PC-9 (cell line): ENCODE results near the gene LCE1B. TPM values are rescaled to one million over a fixed set of nuclear protein-coding genes. Genes with fewer than 3 reads are reported as not detected.

Experiments
- BruUV-seq: library from RNA; stranded (reverse); fragments of 400-500 nt; replicated peaks from 2 replicates; lab custom pipeline; 2021; lab: Mats Ljungman, UMichigan
- CTCF ChIA-PET: fragments of 300-600 bp; sonication (Branson Sonifier 250); formaldehyde crosslinking; loops from one replicate; lab custom pipeline; 2022; ENCODE audit warnings: antibody characterized with exemption; lab: Charles Lee
- POLR2A ChIA-PET: fragments of 300-600 bp; sonication (Branson Sonifier 250); formaldehyde crosslinking; loops from one replicate; lab custom pipeline; 2022; ENCODE audit warnings: antibody characterized with exemption; ENCODE audit not compliant: unreplicated experiment; lab: Charles Lee
- DNase-seq, 2 experiments: peaks; one replicate each; pipeline versions ENCODE4 v3.0.0 to v3.0.0-alpha.2; 2015 to 2022; ENCODE audit warnings: mixed read lengths in 1 of 2
- H2AFZ ChIP-seq: fragments of 200-600 bp; sonication (generic); 2 replicates; pipeline ENCODE4 v1.8.1; 2017; ENCODE audit warnings: antibody characterized with exemption
- H3F3A ChIP-seq: fragments of 200-600 bp; sonication (generic); 2 replicates; pipeline ENCODE4 v1.8.1; 2017; ENCODE audit warnings: antibody characterized with exemption, mild to moderate bottlenecking, low read depth; ENCODE audit not compliant: insufficient read depth
- H3K27ac ChIP-seq: fragments of 200-600 bp; sonication (generic); 2 replicates; pipeline ENCODE4 v1.6.1; 2016; ENCODE audit warnings: mixed run types
- H3K27me3 ChIP-seq: fragments of 200-600 bp; sonication (generic); 2 replicates; pipeline ENCODE4 v1.6.1; 2016; ENCODE audit warnings: low read depth, mixed run types; ENCODE audit not compliant: insufficient read depth
- H3K36me3 ChIP-seq: fragments of 200-600 bp; sonication (generic); 2 replicates; pipeline ENCODE4 v1.6.1; 2016; ENCODE audit warnings: low read depth, mixed run types
- H3K4me1 ChIP-seq: fragments of 200-600 bp; sonication (generic); replicated peaks from 2 replicates; pipeline ENCODE4 v1.6.1; 2016; ENCODE audit warnings: mixed run types; ENCODE audit not compliant: insufficient read depth
- H3K4me2 ChIP-seq: fragments of 200-600 bp; sonication (generic); 2 replicates; pipeline ENCODE4 v1.6.1; 2017; ENCODE audit warnings: mixed run types
- H3K4me3 ChIP-seq: fragments of 200-600 bp; sonication (generic); 2 replicates; pipeline ENCODE4 v1.6.1; 2016; ENCODE audit warnings: mixed run types
- H3K79me2 ChIP-seq: fragments of 200-600 bp; sonication (generic); 2 replicates; pipeline ENCODE4 v1.6.1; 2017; ENCODE audit warnings: low read depth, mixed run types
- H3K9me2 ChIP-seq: fragments of 200-600 bp; sonication (generic); 2 replicates; pipeline ENCODE4 v1.8.1; 2017; ENCODE audit warnings: mild to moderate bottlenecking; ENCODE audit not compliant: insufficient read depth
- H3K9me3 ChIP-seq: fragments of 200-600 bp; sonication (generic); 2 replicates; pipeline ENCODE4 v1.8.1; 2016; ENCODE audit warnings: low read depth; ENCODE audit not compliant: insufficient read depth
- H4K20me1 ChIP-seq: fragments of 200-600 bp; sonication (generic); 2 replicates; pipeline ENCODE4 v1.8.1; 2017; ENCODE audit not compliant: insufficient read depth
- EZH2 ChIP-seq: fragments of 200-600 bp; sonication (generic); IDR thresholded peaks from 2 replicates; pipeline ENCODE4 v1.8.0; 2017; ENCODE audit warnings: antibody characterized with exemption, low read depth
- intact Hi-C: fragments of 100-400 bp; cut with micrococcal nuclease; formaldehyde crosslinking; loops from one replicate; pipeline ENCODE4 v1.10.0; 2022; ENCODE audit not compliant: unreplicated experiment
- total RNA-seq: library from RNA; stranded (reverse); gene quantifications from 2 replicates; pipeline ENCODE4 v1.2.3, GENCODE V29; 2021
- TF ChIP-seq, protein P1 (sequence below): fragments of 200-600 bp; sonication (generic); conservative IDR thresholded peaks from 2 replicates; pipeline ENCODE4 v1.6.1; 2017; ENCODE audit warnings: mixed run types, antibody characterized with exemption, mild to moderate bottlenecking, moderate library complexity

Gene LCE1B
- total RNA-seq, 1 experiment from 2014 or later = not detected

- POLR2A ChIA-PET = no interaction called here
- H3K4me2 ChIP-seq = no peak overlapping the region
- no peaks in the 10 kb centered on the region for H3K9me3 ChIP-seq
- CTCF ChIA-PET = no interaction called here
- H3K27ac ChIP-seq = no peak overlapping the region
- DNase-seq = no peak
- TF ChIP-seq, protein P1, sequence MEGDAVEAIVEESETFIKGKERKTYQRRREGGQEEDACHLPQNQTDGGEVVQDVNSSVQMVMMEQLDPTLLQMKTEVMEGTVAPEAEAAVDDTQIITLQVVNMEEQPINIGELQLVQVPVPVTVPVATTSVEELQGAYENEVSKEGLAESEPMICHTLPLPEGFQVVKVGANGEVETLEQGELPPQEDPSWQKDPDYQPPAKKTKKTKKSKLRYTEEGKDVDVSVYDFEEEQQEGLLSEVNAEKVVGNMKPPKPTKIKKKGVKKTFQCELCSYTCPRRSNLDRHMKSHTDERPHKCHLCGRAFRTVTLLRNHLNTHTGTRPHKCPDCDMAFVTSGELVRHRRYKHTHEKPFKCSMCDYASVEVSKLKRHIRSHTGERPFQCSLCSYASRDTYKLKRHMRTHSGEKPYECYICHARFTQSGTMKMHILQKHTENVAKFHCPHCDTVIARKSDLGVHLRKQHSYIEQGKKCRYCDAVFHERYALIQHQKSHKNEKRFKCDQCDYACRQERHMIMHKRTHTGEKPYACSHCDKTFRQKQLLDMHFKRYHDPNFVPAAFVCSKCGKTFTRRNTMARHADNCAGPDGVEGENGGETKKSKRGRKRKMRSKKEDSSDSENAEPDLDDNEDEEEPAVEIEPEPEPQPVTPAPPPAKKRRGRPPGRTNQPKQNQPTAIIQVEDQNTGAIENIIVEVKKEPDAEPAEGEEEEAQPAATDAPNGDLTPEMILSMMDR = no peak
- no peak for TF ChIP-seq EZH2
- H3K36me3 ChIP-seq = no peaks in the 10 kb centered on the region
- no peak overlapping the region for H2AFZ ChIP-seq
- H4K20me1 ChIP-seq = 0 out of 2 replicates have a peak, but pooled peaks cover 3% of the 10 kb centered on the region
- H3K4me1 ChIP-seq = no peaks in the 10 kb centered on the region
- intact Hi-C loops = no loop called here
- no TSS peak for BruUV-seq
- peaks cover 26% of the 10 kb centered on the region; the same call in 1 of the 2 replicates for H3K27me3 ChIP-seq
- no peaks in the 10 kb centered on the region for H3K9me2 ChIP-seq
- no peaks in the 10 kb centered on the region for H3F3A ChIP-seq
- H3K4me3 ChIP-seq = no peak overlapping the region
- H3K79me2 ChIP-seq = no peaks in the 10 kb centered on the region
Measured at GRCh38 chr1:152824964-152825363, 13.2 kb downstream of the LCE1B start.

- Histone ChIP-seq H3K4me3 (no peak within 1 kb of the TSS), H2AFZ (no peak within 1 kb of the TSS), H3K27me3 (peaks cover 40% of the 10 kb centered on the region; the same call in 1 of the 2 replicates), H3F3A (no peaks in the 10 kb centered on the region), H3K27ac (no peak within 1 kb of the TSS), H4K20me1 (0 out of 2 replicates have a peak, but pooled peaks cover 3% of the 10 kb centered on the region), H3K9me2 (no peaks in the 10 kb centered on the region), H3K4me2 (no peak within 1 kb of the TSS), H3K4me1 (no peaks in the 10 kb centered on the region), H3K36me3 (no peaks in the 10 kb centered on the region), H3K9me3 (no peaks in the 10 kb centered on the region), H3K79me2 (no peaks in the 10 kb centered on the region)
- ChIA-PET CTCF (no interaction called here), POLR2A (no interaction called here)
- intact Hi-C loops = no loop called here
- DNase-seq = no peak
- no peak for TF ChIP-seq EZH2
- TF ChIP-seq, protein P1 = no peak
- no TSS peak for BruUV-seq
Measured at GRCh38 chr1:152827173-152827572, 15.4 kb downstream of the LCE1B start, which contains the start of gene LCE1A. LCE1A (plus strand) TSS chr1:152827473; CDS start chr1:152827473, 0 bp downstream.

- no peak overlapping the region for H2AFZ ChIP-seq
- H3K36me3 ChIP-seq = no peaks in the 10 kb centered on the region
- DNase-seq = no peak
- H3K4me1 ChIP-seq = no peaks in the 10 kb centered on the region
- H4K20me1 ChIP-seq = no peaks in the 10 kb centered on the region
- H3K79me2 ChIP-seq = no peaks in the 10 kb centered on the region
- H3K9me3 ChIP-seq = no peaks in the 10 kb centered on the region
- TF ChIP-seq, protein P1 = no peak
- no peak for TF ChIP-seq EZH2
- no peak overlapping the region for H3K27ac ChIP-seq
- BruUV-seq = no TSS peak
- H3K4me3 ChIP-seq = no peak overlapping the region
- H3K9me2 ChIP-seq = no peaks in the 10 kb centered on the region
- H3K4me2 ChIP-seq = no peak overlapping the region
- H3K27me3 ChIP-seq = peaks cover 25% of the 10 kb centered on the region
- H3F3A ChIP-seq = no peaks in the 10 kb centered on the region
- intact Hi-C loops = no loop called here
- CTCF ChIA-PET = no interaction called here
- POLR2A ChIA-PET = no interaction called here
Measured at GRCh38 chr1:152836870-152837269, 25.1 kb downstream of the LCE1B start.
